Endothelial cell of umbilical vein (primary cell): Measurements from ENCODE around the gene SPNS2. TPM values are rescaled to one million over a fixed set of nuclear protein-coding genes. Genes with fewer than 3 reads are reported as not detected.

Experiments
- BruUV-seq: library from RNA; stranded (reverse); fragments of 400-500 nt; replicated peaks from 2 replicates; lab custom pipeline; 2021; lab: Mats Ljungman, UMichigan
- CTCF ChIA-PET: fragments of 300-600, 350-600 bp; sonication (Branson Sonifier 250); formaldehyde crosslinking; loops from one replicate; lab custom pipeline; 2021; ENCODE audit warnings: antibody characterized with exemption, inconsistent platforms; lab: Charles Lee
- POLR2A ChIA-PET: fragments of 300-600, 350-600 bp; sonication (Branson Sonifier 250); formaldehyde crosslinking; loops from one replicate; lab custom pipeline; 2021; ENCODE audit warnings: antibody characterized with exemption, inconsistent platforms; lab: Charles Lee
- DNase-seq: peaks from one replicate; pipeline ENCODE4 v3.0.0-alpha.2; 2011; ENCODE audit warnings: low read depth, low spot score
- FAIRE-seq: peaks from 2 replicates; lab custom pipeline; 2011; peaks lifted over from hg19 to GRCh38; lab: Jason Lieb, UNC
- H2AFZ ChIP-seq: 2 replicates; pipeline ENCODE4 v1.6.0; 2012; ENCODE audit warnings: low read depth, low read length, control low read depth, inconsistent platforms
- H3K27ac ChIP-seq: 2 replicates; pipeline ENCODE4 v1.5.1; 2011; ENCODE audit warnings: low read depth, mild to moderate bottlenecking, control low read depth, low read length, moderate library complexity; ENCODE audit not compliant: insufficient read depth
- H3K27me3 ChIP-seq, 2 experiments: 2 replicates each; pipeline versions ENCODE4 v1.6.0 to v1.6.1; 2011; ENCODE audit warnings: low read length in 2 of 2, mixed read lengths in 1 of 2; ENCODE audit not compliant: control insufficient read depth in 2 of 2, insufficient read depth in 2 of 2
- H3K36me3 ChIP-seq, 2 experiments: 2 replicates in 1 of 2; 3 replicates in 1 of 2; pipeline ENCODE4 v1.5.1; 2011; ENCODE audit warnings: low read length in 2 of 2, mild to moderate bottlenecking in 1 of 2, moderate library complexity in 1 of 2; ENCODE audit not compliant: control insufficient read depth in 2 of 2, insufficient read depth in 2 of 2; ENCODE audit errors: extremely low read depth in 1 of 2
- H3K4me1 ChIP-seq: 3 replicates; pipeline ENCODE4 v1.5.1; 2011; ENCODE audit warnings: mild to moderate bottlenecking, low read length; ENCODE audit not compliant: control insufficient read depth, insufficient read depth; ENCODE audit errors: extremely low read depth
- H3K4me2 ChIP-seq: 2 replicates; pipeline ENCODE4 v1.6.1; 2011; ENCODE audit warnings: low read length, control low read depth, mixed read lengths; ENCODE audit not compliant: insufficient read depth
- H3K4me3 ChIP-seq, 3 experiments: fragments of 200-600 bp in 1 of 3; sonication (generic), shearing (Covaris generic) in 1 of 3; replicated peaks in 1 of 3; 2 replicates each; pipeline ENCODE4 v1.5.1; 2011 to 2016; ENCODE audit warnings: control low read depth in 3 of 3, low read length in 3 of 3, mild to moderate bottlenecking in 2 of 3, inconsistent platforms in 1 of 3, low read depth in 1 of 3, moderate library complexity in 1 of 3; ENCODE audit not compliant: insufficient read depth in 1 of 3
- H3K79me2 ChIP-seq: 2 replicates; pipeline ENCODE4 v1.6.0; 2012; ENCODE audit warnings: low read length, inconsistent platforms; ENCODE audit not compliant: control insufficient read depth, insufficient read depth
- H3K9ac ChIP-seq: replicated peaks from 2 replicates; pipeline ENCODE3; 2011; ENCODE audit warnings: low read length, control low read depth; ENCODE audit not compliant: insufficient read depth; ENCODE audit errors: extremely low read depth
- H3K9me1 ChIP-seq: replicated peaks from 3 replicates; pipeline ENCODE4 v1.6.0; 2011; ENCODE audit warnings: mild to moderate bottlenecking, low read length; ENCODE audit not compliant: control insufficient read depth, insufficient read depth; ENCODE audit errors: extremely low read depth
- H3K9me3 ChIP-seq: replicated peaks from 2 replicates; pipeline ENCODE4 v1.5.1; 2012; ENCODE audit warnings: low read length, inconsistent platforms; ENCODE audit not compliant: control insufficient read depth, insufficient read depth
- H4K20me1 ChIP-seq: replicated peaks from 2 replicates; pipeline ENCODE3; 2011; ENCODE audit warnings: mild to moderate bottlenecking, low read length; ENCODE audit not compliant: control insufficient read depth, insufficient read depth; ENCODE audit errors: extremely low read depth
- EZH2 ChIP-seq: IDR thresholded peaks from 2 replicates; pipeline ENCODE4 v1.6.1; 2012; ENCODE audit warnings: borderline replicate concordance, low read depth, mild to moderate bottlenecking, moderate library complexity, low read length, inconsistent platforms; ENCODE audit not compliant: severe bottlenecking
- FOS ChIP-seq: IDR thresholded peaks from 2 replicates; pipeline ENCODE4 v1.6.1; 2011; ENCODE audit warnings: mild to moderate bottlenecking, low read length, moderate library complexity, borderline replicate concordance; ENCODE audit not compliant: insufficient read depth
- GATA2 ChIP-seq: IDR thresholded peaks from 2 replicates; pipeline ENCODE4 v1.7.0; 2011; ENCODE audit warnings: low read depth, mild to moderate bottlenecking, moderate library complexity, mixed read lengths, low read length; ENCODE audit not compliant: insufficient read length, insufficient read depth
- JUN ChIP-seq: IDR thresholded peaks from 2 replicates; pipeline ENCODE4 v1.6.1; 2011; ENCODE audit warnings: borderline replicate concordance, low read depth; ENCODE audit not compliant: insufficient read length, insufficient read depth
- MYC ChIP-seq: IDR thresholded peaks from one replicate; pipeline ENCODE4 v1.6.1; 2011; ENCODE audit warnings: mild to moderate bottlenecking, low read depth, low read length
- POLR2A ChIP-seq: IDR thresholded peaks from 2 replicates; pipeline ENCODE4 v1.6.1; 2012; ENCODE audit warnings: low read depth, mild to moderate bottlenecking, control low read depth, low read length
- POLR2AphosphoS5 ChIP-seq: IDR thresholded peaks from 2 replicates; pipeline ENCODE4 v1.6.1; 2012; ENCODE audit warnings: low read depth, mild to moderate bottlenecking, control low read depth, low read length, moderate library complexity; ENCODE audit not compliant: insufficient read depth
- dilution Hi-C: fragments of 300-500 bp; cut with MboI; formaldehyde crosslinking; loops from one replicate; pipeline ENCODE4 v1.15.0; 2019; ENCODE audit warnings: low sequenced_read_pairs; ENCODE audit not compliant: extremely low pct_ligation_motif_present
- intact Hi-C: fragments of 100-400 bp; cut with micrococcal nuclease; formaldehyde crosslinking; loops from one replicate; pipeline ENCODE4 v1.10.0; 2022
- polyA plus RNA-seq, 4 experiments: library from polyadenylated mRNA; depleted of rRNA in 3 of 4; stranded (reverse) in 3 of 4; unstranded in 1 of 4; fragments of >200 nt; gene quantifications; 2 replicates each; pipeline versions ENCODE4 v1.2.1 to v1.2.3, GENCODE V29; 2011 to 2012; ENCODE audit warnings: missing spikeins in 1 of 4
- total RNA-seq: library from RNA; stranded (reverse); gene quantifications from 2 replicates; pipeline ENCODE4 v1.2.3, GENCODE V29; 2021
- TF ChIP-seq, protein P1 (sequence below), 2 donors: IDR thresholded peaks; 1 replicate in 1 of 2; 2 replicates in 1 of 2; pipeline ENCODE4 v1.5.1; 2011; ENCODE audit warnings: low read length in 2 of 2, mild to moderate bottlenecking in 2 of 2, moderate library complexity in 2 of 2, control low read depth in 1 of 2, inconsistent platforms in 1 of 2, low read depth in 1 of 2; ENCODE audit not compliant: insufficient read depth in 1 of 2; ENCODE audit errors: extremely low read depth in 1 of 2
- TF ChIP-seq, protein P2 (sequence below): IDR thresholded peaks from 2 replicates; pipeline ENCODE4 v1.6.1; 2011; ENCODE audit not compliant: insufficient read depth, insufficient read length

The SPNS2 gene
- total and polyA plus RNA-seq, 2 donors (not counting 3 experiments of a cell fraction or from before 2014, with no cell fraction given), result 70.2 to 77.3 TPM

DNA sequence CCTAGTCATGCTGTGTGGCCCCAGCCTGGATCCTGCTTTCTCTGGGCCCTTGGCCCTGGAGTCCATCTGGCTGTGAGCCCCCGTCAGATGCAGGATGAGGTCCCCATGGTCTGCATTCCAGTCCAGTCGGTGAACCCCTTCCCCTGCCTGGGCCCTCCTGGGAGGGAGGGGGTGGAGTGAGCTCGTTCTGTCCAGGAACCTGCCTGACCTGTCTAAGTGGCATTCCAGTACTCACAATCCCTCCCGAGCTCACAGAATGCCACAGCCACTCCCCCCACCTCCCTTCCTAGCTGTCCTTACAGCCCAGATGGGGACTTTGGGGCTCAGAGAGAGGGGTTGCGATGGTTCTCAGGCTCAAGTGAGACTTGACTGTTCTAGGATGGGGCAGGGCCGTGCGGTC lies 15.5 kb downstream of the SPNS2 start:
- no peak for FAIRE-seq
- no peaks in the 10 kb centered on the region for H3K79me2 ChIP-seq
- intact Hi-C loops, result no loop called here
- H3K4me3 ChIP-seq, result no peak overlapping the region
- H3K9ac ChIP-seq, result no peak overlapping the region
- ChIA-PET CTCF (interaction anchor here (2.1 kb wide), 1 partner anchor 10 kb away, joined by 6 read pairs; no protein-coding TSS in a partner anchor), POLR2A (no interaction called here)
- dilution Hi-C loops, result no loop called here
- H3K27ac ChIP-seq, result no peak overlapping the region
- H3K36me3 ChIP-seq, result peaks cover 0 to 19% of the 10 kb centered on the region in 2 experiments
- no peaks in the 10 kb centered on the region for H3K9me1 ChIP-seq
- DNase-seq, result no peak
- no peak overlapping the region for H2AFZ ChIP-seq
- no peaks in the 10 kb centered on the region for H3K9me3 ChIP-seq
- no peak for TF ChIP-seq POLR2A
- TF ChIP-seq, protein P1, sequence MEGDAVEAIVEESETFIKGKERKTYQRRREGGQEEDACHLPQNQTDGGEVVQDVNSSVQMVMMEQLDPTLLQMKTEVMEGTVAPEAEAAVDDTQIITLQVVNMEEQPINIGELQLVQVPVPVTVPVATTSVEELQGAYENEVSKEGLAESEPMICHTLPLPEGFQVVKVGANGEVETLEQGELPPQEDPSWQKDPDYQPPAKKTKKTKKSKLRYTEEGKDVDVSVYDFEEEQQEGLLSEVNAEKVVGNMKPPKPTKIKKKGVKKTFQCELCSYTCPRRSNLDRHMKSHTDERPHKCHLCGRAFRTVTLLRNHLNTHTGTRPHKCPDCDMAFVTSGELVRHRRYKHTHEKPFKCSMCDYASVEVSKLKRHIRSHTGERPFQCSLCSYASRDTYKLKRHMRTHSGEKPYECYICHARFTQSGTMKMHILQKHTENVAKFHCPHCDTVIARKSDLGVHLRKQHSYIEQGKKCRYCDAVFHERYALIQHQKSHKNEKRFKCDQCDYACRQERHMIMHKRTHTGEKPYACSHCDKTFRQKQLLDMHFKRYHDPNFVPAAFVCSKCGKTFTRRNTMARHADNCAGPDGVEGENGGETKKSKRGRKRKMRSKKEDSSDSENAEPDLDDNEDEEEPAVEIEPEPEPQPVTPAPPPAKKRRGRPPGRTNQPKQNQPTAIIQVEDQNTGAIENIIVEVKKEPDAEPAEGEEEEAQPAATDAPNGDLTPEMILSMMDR (IDR thresholded peaks at IDR 0.05; ENCODE audit: extremely low read depth in 1 of 2, insufficient read depth in 1 of 2, low read depth in 1 of 2, low read length in 2 of 2), result no peak
- TF ChIP-seq EZH2, result no peak
- TF ChIP-seq JUN, result no peak
- no peak for TF ChIP-seq GATA2
- TF ChIP-seq MYC, result no peak
- no TSS peak for BruUV-seq
- peaks cover 10% of the 10 kb centered on the region for H3K4me1 ChIP-seq
- H4K20me1 ChIP-seq, result no peaks in the 10 kb centered on the region
- no peaks in the 10 kb centered on the region for H3K27me3 ChIP-seq
- no peak overlapping the region for H3K4me2 ChIP-seq

DNA sequence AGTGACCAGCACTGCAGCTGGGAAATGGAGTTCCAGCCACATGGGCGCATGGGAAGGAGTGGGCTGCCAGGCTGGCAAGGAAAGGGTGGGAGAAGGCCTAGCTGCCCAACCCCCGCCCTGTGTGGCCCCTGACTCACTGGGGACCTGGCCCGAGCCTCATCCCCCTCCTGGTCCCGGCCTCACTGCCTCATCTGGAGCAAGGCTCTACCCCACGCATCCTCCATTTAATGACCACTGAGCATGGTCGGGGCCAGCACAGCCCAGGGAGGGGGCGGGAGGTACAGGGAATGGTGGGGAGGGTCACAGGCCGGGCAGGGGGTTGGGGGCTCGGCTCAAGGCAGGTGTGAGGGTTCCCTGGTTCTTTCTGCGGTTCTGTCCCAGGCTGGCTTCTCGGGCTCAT lies 16.1 kb downstream of the SPNS2 start:
- DNase-seq (no peak), FAIRE-seq (no peak)
- ChIA-PET CTCF (interaction anchor here (2.1 kb wide), 1 partner anchor 10 kb away, joined by 6 read pairs; no protein-coding TSS in a partner anchor), POLR2A (no interaction called here)
- H3K9me3 ChIP-seq, result no peaks in the 10 kb centered on the region
- no peaks in the 10 kb centered on the region for H3K9me1 ChIP-seq
- TF ChIP-seq POLR2AphosphoS5 (no peak), POLR2A (no peak), GATA2 (no peak), EZH2 (no peak), FOS (no peak)
- TF ChIP-seq, protein P2, sequence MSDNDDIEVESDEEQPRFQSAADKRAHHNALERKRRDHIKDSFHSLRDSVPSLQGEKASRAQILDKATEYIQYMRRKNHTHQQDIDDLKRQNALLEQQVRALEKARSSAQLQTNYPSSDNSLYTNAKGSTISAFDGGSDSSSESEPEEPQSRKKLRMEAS, result no peak
- H3K79me2 ChIP-seq, result no peaks in the 10 kb centered on the region
- H3K4me1 ChIP-seq, result peaks cover 12% of the 10 kb centered on the region
- no peak overlapping the region for H3K9ac ChIP-seq
- dilution Hi-C loops (no loop called here), intact Hi-C loops (no loop called here)
- no peak overlapping the region for H3K27ac ChIP-seq
- no peak overlapping the region for H2AFZ ChIP-seq
- no TSS peak for BruUV-seq
- H3K4me2 ChIP-seq, result no peak overlapping the region
- H3K36me3 ChIP-seq, result peaks cover 0 to 19% of the 10 kb centered on the region in 2 experiments
- no peaks in the 10 kb centered on the region for H3K27me3 ChIP-seq
- no peak overlapping the region for H3K4me3 ChIP-seq
- no peaks in the 10 kb centered on the region for H4K20me1 ChIP-seq
